ENCODE data around the gene NAALADL2. TPM values are rescaled to one million over a fixed set of nuclear protein-coding genes. Genes with fewer than 3 reads are reported as not detected.
"Not testable (repeated sequence)": the region's sequence is repeated elsewhere in the genome, so short reads cannot be mapped to it uniquely, and the experiment has no call there.

The NAALADL2 gene
- total RNA-seq, 1 donor, result 13.4 TPM

DNA sequence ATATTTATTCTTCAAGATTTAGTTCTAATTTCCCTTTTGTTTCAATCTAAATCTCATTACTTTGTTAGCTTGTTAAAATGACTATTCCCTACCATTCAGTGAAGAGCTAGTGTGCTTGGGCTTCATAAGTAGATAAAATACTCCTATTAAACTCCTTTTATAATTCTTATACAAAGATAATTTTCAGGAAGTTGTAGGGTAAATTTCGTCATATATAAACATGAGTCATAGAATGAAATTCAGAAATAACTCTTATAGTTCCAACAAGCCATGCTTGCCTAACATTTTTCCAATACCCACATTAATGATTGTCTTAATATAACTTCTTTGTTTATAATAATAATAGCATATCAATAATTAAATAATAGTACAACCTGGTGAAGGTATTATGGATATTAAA lies 407.3 kb downstream of the NAALADL2 start:
- TF ChIP-seq, protein P1, sequence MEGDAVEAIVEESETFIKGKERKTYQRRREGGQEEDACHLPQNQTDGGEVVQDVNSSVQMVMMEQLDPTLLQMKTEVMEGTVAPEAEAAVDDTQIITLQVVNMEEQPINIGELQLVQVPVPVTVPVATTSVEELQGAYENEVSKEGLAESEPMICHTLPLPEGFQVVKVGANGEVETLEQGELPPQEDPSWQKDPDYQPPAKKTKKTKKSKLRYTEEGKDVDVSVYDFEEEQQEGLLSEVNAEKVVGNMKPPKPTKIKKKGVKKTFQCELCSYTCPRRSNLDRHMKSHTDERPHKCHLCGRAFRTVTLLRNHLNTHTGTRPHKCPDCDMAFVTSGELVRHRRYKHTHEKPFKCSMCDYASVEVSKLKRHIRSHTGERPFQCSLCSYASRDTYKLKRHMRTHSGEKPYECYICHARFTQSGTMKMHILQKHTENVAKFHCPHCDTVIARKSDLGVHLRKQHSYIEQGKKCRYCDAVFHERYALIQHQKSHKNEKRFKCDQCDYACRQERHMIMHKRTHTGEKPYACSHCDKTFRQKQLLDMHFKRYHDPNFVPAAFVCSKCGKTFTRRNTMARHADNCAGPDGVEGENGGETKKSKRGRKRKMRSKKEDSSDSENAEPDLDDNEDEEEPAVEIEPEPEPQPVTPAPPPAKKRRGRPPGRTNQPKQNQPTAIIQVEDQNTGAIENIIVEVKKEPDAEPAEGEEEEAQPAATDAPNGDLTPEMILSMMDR (IDR thresholded peaks at IDR 0.05; ENCODE audit: insufficient read depth, low read depth, low read length), result no peak
- no peak overlapping the region for H3K4me3 ChIP-seq (ENCODE audit: low read depth, low read length)
- DNase-seq (ENCODE audit: low read depth), result peak; percentile 22

DNA sequence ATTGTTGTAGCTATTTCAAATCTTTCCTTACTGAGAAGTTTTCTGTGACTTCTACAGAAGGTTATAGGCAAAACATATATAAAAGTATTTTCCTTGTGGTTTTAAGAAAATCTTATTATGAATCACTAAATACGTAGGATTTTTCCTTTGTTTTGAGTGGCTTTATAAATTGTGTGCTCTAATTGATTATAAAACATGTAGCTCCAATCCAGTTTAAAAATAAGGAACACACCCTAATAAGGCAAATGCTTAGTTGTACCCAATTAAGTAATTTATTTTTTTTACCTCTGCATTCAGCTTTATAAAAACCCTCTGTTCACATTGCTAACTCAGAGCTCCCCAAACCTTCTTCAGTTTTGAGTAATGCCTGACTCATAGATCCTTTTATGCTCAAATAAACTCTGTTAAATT lies 408.0 kb downstream of the NAALADL2 start:
- TF ChIP-seq, protein P1 (IDR thresholded peaks at IDR 0.05; ENCODE audit: insufficient read depth, low read depth, low read length), result no peak
- peak; percentile 17 for DNase-seq (ENCODE audit: low read depth)
- H3K4me3 ChIP-seq (ENCODE audit: low read depth, low read length), result no peak overlapping the region

DNA sequence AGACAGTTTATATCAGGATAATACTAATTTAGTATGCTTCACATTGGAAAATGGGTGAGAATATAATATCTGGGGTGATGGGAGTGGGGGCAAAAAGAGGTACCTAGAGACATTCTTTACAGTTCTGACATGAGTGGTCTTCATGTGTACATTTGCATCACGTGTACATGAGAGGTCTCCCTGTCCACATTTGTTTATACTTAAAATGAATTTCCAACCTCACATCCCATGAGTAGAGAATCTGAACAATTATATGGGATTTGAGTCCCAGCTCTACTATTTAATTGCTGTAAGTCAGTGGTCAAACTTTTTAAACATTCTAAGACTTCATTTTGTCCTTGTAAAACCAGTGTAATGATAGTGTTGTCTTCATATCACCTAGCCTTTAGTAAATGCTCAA lies 408.4 kb downstream of the NAALADL2 start:
- TF ChIP-seq, protein P1 (IDR thresholded peaks at IDR 0.05; ENCODE audit: insufficient read depth, low read depth, low read length), result no peak
- no peak overlapping the region for H3K4me3 ChIP-seq (ENCODE audit: low read depth, low read length)
- no peak for DNase-seq (ENCODE audit: low read depth)

DNA sequence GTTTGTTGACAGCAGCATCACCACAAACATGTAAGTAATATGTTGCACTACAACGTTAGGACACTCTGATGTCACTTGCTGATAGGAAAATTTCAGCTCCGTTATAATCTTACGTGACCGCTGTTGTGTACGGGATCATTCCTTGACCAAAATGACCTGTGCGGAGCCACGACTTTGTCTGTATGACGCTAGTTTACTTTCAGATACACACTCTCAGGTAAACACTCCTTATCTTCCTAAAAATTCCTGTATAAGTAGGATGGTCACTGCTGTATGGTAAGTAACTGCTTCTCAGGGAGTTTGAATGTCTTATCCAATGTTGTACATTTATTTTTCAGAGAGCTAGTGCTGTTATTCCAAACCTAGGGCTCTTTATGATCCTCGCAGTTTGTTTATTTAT lies 410.3 kb downstream of the NAALADL2 start:
- TF ChIP-seq, protein P1 (IDR thresholded peaks at IDR 0.05; ENCODE audit: insufficient read depth, low read depth, low read length), result no peak

DNA sequence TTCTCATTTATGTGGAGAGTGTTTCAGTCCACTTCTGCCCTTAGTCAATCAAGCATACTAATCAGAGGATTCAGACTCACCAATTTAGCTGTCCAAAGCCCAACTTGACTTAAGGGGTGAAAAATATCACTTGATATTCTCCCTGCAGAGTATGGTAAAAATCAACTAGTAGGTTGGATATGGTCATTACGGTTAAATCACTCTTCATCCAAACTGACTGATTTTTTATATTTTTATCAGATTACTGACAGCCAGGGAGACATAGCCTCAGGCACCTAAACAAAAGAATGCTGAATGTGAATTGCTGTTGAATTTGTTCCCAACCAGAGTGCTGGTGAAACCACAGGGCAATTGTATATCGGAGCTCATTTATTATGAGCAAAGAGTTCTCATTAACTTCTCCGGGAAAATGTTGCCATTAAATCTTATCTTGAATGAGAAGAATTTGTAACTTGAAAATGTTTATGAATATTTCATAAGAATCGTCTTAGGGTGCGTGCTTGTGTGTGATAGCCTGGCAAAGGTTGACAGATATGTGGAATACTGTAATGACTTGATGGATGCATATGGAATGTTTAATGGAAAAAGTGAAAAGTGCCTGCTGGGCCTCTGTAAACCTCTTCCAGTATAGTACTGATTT lies 411.2 kb downstream of the NAALADL2 start:
- no peak overlapping the region for H3K4me3 ChIP-seq (ENCODE audit: low read depth, low read length)
- TF ChIP-seq, protein P1 (IDR thresholded peaks at IDR 0.05; ENCODE audit: insufficient read depth, low read depth, low read length), result no peak
- DNase-seq (ENCODE audit: low read depth), result peak; percentile 50

More for the DNA sequence above, 410.3 kb downstream of the NAALADL2 start:
- H3K4me3 ChIP-seq (ENCODE audit: low read depth, low read length), result no peak overlapping the region
- no peak for DNase-seq (ENCODE audit: low read depth)

DNA sequence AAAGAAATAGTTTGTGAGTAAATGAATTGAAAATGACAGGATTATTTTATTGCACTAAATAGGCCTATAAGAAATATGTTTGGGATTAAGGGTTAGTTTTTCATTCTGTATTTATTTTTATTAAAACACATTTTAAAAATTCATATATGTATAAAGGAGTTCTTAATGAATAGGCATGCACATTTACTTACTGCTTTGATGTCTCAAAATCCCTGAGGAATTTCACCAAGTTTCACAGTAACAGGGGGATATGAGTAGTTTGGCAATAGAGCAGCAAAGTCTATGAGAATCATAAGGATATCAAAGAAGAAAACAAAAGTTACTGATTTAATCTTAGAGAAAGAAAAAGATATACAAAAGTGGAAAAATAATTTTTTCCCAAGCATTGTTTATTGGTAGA lies 411.7 kb downstream of the NAALADL2 start:
- TF ChIP-seq, protein P1 (IDR thresholded peaks at IDR 0.05; ENCODE audit: insufficient read depth, low read depth, low read length), result no peak

DNA sequence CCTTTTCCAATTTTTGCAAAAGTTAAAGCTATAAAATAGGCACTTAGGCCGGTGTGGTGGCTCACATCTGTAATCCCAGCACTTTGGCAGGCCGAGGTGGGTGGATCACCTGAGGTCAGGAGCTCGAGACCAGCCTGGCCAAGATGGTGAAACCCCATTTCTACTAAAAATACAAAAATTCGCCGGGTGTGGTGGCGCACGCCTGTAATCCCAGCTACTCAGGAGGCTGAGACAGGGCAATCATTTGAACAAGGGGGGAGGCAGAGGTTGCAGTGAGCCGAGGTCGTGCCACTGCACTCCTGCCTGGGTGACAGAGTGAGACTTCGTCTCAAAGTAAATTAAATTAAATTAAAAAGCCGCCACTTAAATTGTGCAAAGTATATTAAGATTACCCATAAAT lies 412.3 kb downstream of the NAALADL2 start:
- DNase-seq (ENCODE audit: low read depth); H3K4me3 ChIP-seq (ENCODE audit: low read depth, low read length): not testable (repeated sequence)

More for the DNA sequence above, 411.7 kb downstream of the NAALADL2 start:
- no peak for DNase-seq (ENCODE audit: low read depth)
- no peak overlapping the region for H3K4me3 ChIP-seq (ENCODE audit: low read depth, low read length)

All from fibroblast of villous mesenchyme (primary cell).